GM19043 (cell line): ENCODE results near the gene SRP19.

ENCODE experiments used
- ATAC-seq: cut with Tn5 transposase; IDR thresholded peaks from one replicate; pipeline ENCODE4 v1.9.1; 2021; ENCODE audit warnings: low read depth; ENCODE audit not compliant: unreplicated experiment

Gene SRP19

GRCh38 chr5:112918136-112918535, 57.0 kb downstream of the SRP19 start:
- ATAC-seq: no peak

GRCh38 chr5:112918679-112919078, 57.6 kb downstream of the SRP19 start:
- ATAC-seq: no peak
